Lung (tissue), 12 donors: ENCODE measurements around the gene VEPH1. TPM values are rescaled to one million over a fixed set of nuclear protein-coding genes. Genes with fewer than 3 reads are reported as not detected.

Source experiments
- ATAC-seq: fragments of 200-7000 bp; cut with Tn5 transposase; one replicate; pipeline ENCODE4 v1.9.1; 2020; ENCODE audit warnings: moderate number of reproducible peaks; ENCODE audit not compliant: insufficient read depth, low FRiP score
- DNase-seq, 3 donors: peaks; one replicate each; pipeline ENCODE4 v3.0.0-alpha.2; 2013 to 2017
- H3K27ac ChIP-seq, 2 donors: one replicate each; pipeline ENCODE4 v1.5.1; 2013; ENCODE audit warnings: mild to moderate bottlenecking in 2 of 2, moderate library complexity in 2 of 2, control low read depth in 1 of 2, inconsistent platforms in 1 of 2, low read depth in 1 of 2, low read length in 1 of 2
- H3K27me3 ChIP-seq, 3 donors: one replicate each; pipeline ENCODE4 v1.5.1; 2013; ENCODE audit warnings: low read length in 2 of 3; ENCODE audit not compliant: control insufficient read depth in 3 of 3, insufficient read depth in 3 of 3
- H3K36me3 ChIP-seq, 4 donors: one replicate each; pipeline ENCODE4 v1.5.1; 2013; ENCODE audit warnings: low read length in 4 of 4, mild to moderate bottlenecking in 1 of 4, moderate library complexity in 1 of 4; ENCODE audit not compliant: control insufficient read depth in 4 of 4, insufficient read depth in 4 of 4
- H3K4me1 ChIP-seq, 5 donors: one replicate each; pipeline ENCODE4 v1.5.1; 2013; ENCODE audit warnings: low read length in 5 of 5, mild to moderate bottlenecking in 2 of 5, moderate library complexity in 1 of 5; ENCODE audit not compliant: control insufficient read depth in 5 of 5, insufficient read depth in 5 of 5
- H3K4me3 ChIP-seq: one replicate; pipeline ENCODE4 v1.5.1; 2013; ENCODE audit warnings: mild to moderate bottlenecking, control low read depth, moderate library complexity
- H3K9ac ChIP-seq, 2 donors: one replicate each; pipeline ENCODE4 v1.5.1; 2013; ENCODE audit warnings: low read length in 2 of 2, control low read depth in 1 of 2; ENCODE audit not compliant: insufficient read depth in 1 of 2
- H3K9me3 ChIP-seq, 4 donors: one replicate each; pipeline ENCODE4 v1.5.1; 2013; ENCODE audit warnings: low read length in 3 of 4, mild to moderate bottlenecking in 1 of 4, moderate library complexity in 1 of 4; ENCODE audit not compliant: control insufficient read depth in 4 of 4, insufficient read depth in 3 of 4
- CTCF ChIP-seq: IDR thresholded peaks from 2 replicates; pipeline ENCODE4 v1.5.1; 2012; ENCODE audit warnings: mild to moderate bottlenecking; ENCODE audit errors: control extremely low read depth, extremely low read depth
- WGBS, 2 donors: extraction: QIAGEN DNeasy Blood & Tissue Kit; methylation state at CpG; one replicate each; pipeline ENCODE4 v1.1.7; 2013; 5-methylcytosine and 5-hydroxymethylcytosine counted together
- polyA plus RNA-seq, 2 donors: library from polyadenylated mRNA; stranded (reverse); fragments of 200-250 nt; gene quantifications; one replicate each; pipeline ENCODE4 v1.2.1, GENCODE V29; 2013
- total RNA-seq, 2 donors: library from RNA; depleted of rRNA in 1 of 2; stranded (reverse); fragments of >200 nt in 1 of 2; gene quantifications; one replicate each; pipeline ENCODE4 v1.2.1, GENCODE V29; 2014 to 2021
- donor health status: control.
- donor health status: control.
- donor health status: Bipolar disorder and iron deficiency.
- donor health status: healthy.
- donor health status: DM: yes; HTN: yes; CAD: no.

The VEPH1 gene
- total and polyA plus RNA-seq, 4 donors, result 14.6 to 237 (median 65.5) TPM

GRCh38 chr3:157232141-157232540 lies 271.1 kb downstream of the VEPH1 start:
- TF ChIP-seq CTCF, result no peak
- Histone ChIP-seq H3K9ac (no peak overlapping the region), H3K4me1 (peaks cover 0 to under 1% (median 0%) of the 10 kb centered on the region in 5 donors), H3K4me3 (no peak overlapping the region), H3K27me3 (no peaks in the 10 kb centered on the region), H3K9me3 (no peaks in the 10 kb centered on the region), H3K27ac (no peak overlapping the region), H3K36me3 (no peaks in the 10 kb centered on the region)
- DNase-seq (no peak), ATAC-seq (no peak)
- 86 to 90% methylated on average over 3 of the region's 3 CpGs for WGBS, 2 donors

- Histone ChIP-seq H3K4me3 (no peak overlapping the region), H3K9ac (no peak overlapping the region), H3K27ac (no peak overlapping the region), H3K4me1 (no peaks in the 10 kb centered on the region), H3K27me3 (no peaks in the 10 kb centered on the region), H3K36me3 (no peaks in the 10 kb centered on the region), H3K9me3 (no peaks in the 10 kb centered on the region)
- ATAC-seq, result no peak
- TF ChIP-seq CTCF, result no peak
- DNase-seq, result no peak
- WGBS, 2 donors, result 82 to 100% methylated on average over 3 of the region's 3 CpGs
Measured at GRCh38 chr3:157231071-157231470, 272.1 kb downstream of the VEPH1 start.

GRCh38 chr3:157226173-157226847 lies 276.9 kb downstream of the VEPH1 start:
- WGBS, 2 donors, result 76 to 81% methylated on average over 3 of the region's 3 CpGs
- Histone ChIP-seq H3K9ac (no peak overlapping the region), H3K27ac (no peak overlapping the region), H3K27me3 (no peaks in the 10 kb centered on the region), H3K36me3 (no peaks in the 10 kb centered on the region), H3K9me3 (no peaks in the 10 kb centered on the region), H3K4me3 (no peak overlapping the region), H3K4me1 (no peaks in the 10 kb centered on the region)
- ATAC-seq (no peak), DNase-seq (no peak)
- TF ChIP-seq CTCF, result no peak

GRCh38 chr3:157225001-157225400 lies 278.2 kb downstream of the VEPH1 start:
- Histone ChIP-seq H3K9ac (no peak overlapping the region), H3K4me1 (no peaks in the 10 kb centered on the region), H3K27me3 (no peaks in the 10 kb centered on the region), H3K4me3 (no peak overlapping the region), H3K36me3 (no peaks in the 10 kb centered on the region), H3K27ac (no peak overlapping the region), H3K9me3 (no peaks in the 10 kb centered on the region)
- ATAC-seq, result no peak
- DNase-seq, result no peak
- 80 to 82% methylated on average over 1 of the region's 1 CpG for WGBS, 2 donors
- no peak for TF ChIP-seq CTCF
